Right kidney (tissue), 1 donor: ENCODE data around the gene FAM83D.
"Not testable (repeated sequence)": the region's sequence is repeated elsewhere in the genome, so short reads cannot be mapped to it uniquely, and the experiment has no call there.

Source experiments
- DNase-seq: peaks from one replicate; pipeline ENCODE4 v3.0.0-alpha.2; 2016

Gene FAM83D

DNA sequence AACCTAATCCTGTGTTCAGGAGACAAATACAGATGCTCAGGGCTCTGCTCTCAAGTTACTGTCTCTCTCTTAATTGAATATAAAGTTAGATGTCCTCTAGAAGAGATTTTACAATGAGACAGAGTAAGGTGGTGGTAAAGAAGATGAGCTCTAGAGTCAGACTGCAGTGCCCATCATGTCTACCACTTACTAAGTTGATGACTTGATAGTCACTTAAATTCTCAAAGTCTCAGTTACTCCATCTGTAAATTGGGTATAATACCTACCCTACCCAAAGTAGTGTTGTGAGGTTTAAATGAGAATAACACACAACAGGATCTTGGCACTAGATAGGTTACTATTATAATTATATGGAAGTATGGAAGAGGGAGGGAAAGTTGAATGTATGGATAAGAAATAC lies 37.5 kb downstream of the FAM83D start:
- DNase-seq, result no peak

DNA sequence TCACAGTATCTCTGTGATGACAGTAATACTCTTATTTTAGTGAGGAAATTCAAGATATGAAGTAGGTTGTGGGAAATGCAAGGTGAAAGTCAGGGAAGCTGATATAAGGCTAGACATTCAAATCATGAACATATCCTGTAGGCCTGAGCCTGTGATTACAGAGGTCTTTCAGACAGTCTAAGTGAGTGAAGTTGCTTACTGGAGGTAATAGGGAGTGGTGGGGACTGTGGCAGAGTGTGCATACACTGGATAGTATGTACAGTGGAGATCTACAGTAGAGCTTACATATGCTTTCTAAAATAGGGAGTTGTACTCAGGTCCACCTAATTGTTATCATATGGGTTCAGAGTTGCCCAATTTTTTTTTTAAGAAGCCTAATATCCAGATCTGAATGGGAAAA lies 39.0 kb downstream of the FAM83D start:
- no peak for DNase-seq

DNA sequence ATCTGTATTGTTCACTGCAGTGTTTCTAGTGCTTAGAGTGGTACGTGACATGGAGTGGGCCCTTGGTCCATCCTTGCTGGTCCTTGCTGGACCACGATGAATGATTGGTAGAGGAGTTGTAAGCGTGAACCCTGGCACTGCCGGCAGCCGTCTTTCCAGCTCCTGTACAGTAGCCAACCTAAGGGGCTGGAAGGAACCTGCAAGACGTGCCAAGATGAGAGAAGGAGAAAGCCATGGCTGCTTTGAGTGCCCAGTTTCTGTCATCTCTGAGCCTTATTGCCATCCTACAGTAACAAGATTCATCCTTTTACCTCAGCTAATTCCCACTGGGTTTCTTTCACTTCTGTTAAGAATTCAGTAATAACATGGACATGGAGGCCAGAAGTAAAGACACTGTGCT lies 41.9 kb downstream of the FAM83D start:
- DNase-seq, result no peak

DNA sequence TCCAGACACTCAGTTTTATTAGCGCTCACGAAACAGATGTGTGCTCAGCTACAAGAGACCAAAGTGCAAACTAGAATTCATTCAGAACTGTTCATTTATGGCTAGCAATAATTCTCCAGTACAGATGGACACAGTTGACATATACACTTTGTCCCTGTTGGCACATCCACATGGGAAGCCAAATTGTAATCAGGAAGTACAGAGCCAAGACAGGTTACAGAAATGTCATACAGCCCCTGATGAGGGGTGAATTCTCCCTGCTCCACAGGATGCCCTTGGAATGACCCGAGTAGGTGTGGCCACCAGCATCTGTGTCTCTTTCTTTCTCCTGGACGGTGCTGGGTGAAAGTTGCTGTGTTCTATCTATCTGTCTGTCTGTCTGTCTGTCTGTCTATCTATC lies 43.5 kb downstream of the FAM83D start:
- no peak for DNase-seq

DNA sequence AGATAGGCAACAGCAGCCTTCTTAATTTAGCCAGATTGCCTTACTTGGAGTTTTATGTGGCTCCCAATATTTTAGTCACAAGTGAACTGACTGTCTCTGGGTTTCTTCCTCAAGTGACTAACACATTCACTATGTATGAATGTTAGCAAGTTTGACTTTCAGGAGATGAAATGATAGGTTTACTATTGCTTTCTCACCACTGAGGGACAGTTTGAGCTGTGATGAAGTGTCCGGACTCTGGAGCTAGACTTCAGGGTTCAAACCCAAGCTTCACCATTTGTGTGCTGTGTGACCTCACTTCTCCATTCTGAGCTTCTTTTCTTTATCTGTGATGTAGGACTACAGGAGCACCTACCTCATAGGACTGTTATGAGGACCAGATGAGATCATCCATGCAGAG lies 44.1 kb downstream of the FAM83D start:
- no peak for DNase-seq

DNA sequence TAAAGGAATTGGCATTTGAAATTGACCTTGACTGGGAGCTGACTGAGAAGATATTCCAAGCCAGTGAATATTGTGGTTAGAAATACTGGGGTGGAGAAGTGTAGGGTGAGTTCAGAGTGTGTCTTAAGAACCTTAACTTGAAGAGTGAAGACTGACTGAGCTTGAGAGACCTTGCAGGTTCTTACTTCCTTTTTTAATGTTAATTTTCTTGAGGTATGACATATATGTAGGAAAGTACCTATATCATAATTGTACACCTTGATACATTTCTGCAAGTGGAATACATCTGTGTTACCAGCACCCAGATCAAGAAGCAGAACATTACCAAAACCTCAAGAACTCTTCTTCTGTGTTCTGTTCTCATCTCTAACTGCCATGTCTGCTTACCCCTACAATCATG lies 46.9 kb downstream of the FAM83D start:
- DNase-seq, result no peak

DNA sequence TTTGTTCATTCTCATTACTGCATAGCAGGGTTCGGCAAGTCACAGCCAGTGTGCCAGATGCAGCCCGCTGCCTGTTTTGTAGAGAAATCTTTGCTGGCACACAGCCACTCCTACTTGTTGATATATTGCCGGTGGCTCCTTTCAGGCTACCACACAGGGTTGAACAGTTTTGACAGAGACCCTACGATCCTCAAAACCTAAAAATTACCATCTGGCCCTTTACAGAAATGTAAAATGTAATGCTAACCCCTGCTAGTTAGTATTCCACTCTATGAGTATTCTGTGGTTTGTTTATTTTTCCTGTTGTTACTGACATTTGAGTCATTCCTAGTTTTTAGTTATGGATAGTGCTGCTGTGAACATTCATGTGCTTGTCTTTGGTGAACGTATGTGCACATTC lies 47.4 kb downstream of the FAM83D start:
- no peak for DNase-seq

DNA sequence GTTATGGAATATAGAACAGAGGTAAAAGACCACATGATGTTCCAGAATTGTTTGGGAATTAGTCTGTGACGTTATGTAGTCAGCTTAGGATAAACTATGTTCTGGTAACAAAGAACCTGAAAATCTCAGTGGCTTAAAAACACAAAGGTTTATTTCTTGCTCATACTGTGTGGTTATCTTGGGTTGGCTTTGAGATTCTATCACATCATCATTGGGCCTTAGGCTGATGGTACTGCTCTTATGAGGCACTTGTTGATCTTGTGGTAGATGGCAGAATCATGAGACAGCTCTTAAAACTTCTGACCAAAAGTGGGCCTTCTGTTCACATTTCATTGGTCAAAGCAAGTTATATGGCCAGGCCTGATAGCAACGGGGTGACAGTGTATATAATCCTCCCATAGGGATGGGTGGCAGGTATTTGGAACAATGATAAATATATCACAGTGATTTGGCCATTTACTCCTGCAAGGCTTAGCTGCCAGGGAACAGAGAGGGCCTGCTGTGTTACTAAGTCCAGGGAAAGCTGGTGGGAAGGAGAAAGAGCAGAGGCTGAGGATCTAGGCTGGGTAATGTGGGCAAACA lies 49.4 kb downstream of the FAM83D start:
- no peak for DNase-seq

DNA sequence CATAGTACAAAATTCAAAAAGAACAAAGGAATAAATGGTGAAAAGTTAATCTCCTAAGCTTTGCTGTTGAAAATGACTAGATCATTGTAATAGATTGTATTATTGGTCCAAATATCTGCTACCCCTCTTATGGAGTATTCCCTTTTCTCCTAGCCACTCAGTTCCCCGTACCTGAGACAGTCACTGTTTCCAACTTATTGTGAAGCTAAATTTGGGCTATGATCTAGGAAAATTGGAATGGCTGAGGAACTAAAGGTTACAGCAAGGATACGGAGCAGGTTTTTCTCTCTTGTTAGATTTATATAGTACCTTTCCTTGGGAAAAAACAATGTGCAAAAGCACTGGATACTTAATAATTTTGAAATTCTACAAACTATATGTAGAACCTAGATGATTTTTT lies 53.2 kb downstream of the FAM83D start:
- DNase-seq, result no peak

DNA sequence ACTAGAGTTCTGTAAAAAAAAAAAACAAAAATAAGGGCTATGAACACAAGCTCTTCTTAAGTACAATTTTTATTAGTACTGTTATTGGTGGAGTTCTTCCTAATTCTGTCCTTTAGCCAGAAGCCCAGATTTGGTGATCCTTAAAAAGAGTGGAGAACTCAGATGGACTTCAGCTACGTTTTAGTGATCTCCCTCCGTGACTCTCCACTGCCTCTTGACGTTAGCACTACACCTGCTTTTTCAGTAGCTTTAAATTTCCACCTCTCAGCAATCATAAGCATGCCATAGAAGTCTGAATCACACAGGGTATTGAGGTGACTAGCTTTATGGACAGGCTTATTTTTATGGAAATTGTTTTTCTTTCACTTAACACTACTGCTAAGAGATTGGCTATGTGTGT lies 53.6 kb downstream of the FAM83D start:
- DNase-seq, result no peak

DNA sequence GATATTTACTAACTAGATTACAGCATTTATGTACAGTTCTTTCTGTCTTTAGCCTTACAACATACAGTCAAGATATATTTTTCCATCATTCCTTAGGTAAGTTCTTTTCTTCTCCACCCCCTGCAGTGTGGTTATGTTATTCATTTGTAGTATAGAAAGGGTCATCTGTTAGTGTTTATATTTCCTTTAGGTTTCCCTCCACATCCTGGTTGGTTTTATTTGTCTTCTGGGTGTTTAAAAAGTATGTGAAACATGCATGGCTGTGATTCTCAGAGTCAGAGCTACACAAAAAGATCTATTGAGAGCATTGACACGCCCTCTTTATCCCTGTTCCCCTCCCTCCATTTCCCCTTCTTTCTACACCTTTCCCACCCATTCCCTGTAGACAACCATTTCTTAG lies 56.1 kb downstream of the FAM83D start:
- no peak for DNase-seq

DNA sequence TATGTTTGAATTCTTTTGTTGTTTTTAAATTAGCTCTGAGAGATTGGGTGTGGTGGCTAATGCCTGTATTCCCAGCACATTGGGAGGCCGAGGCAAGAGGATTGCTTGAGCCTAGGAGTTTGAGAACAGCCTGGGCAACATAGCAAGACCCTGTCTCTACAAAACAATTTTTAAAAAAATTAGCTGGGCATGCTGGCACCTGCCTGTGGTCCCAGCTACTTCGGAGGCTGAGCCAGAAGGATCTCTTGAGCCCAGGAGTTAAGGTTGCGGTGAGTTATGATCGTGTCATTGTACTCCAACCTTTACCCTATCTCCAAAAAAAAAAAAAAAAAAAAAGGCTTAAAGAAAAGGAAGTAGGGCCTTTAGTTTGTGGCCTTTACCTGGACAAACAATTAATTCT lies 58.8 kb downstream of the FAM83D start:
- DNase-seq, result no peak

DNA sequence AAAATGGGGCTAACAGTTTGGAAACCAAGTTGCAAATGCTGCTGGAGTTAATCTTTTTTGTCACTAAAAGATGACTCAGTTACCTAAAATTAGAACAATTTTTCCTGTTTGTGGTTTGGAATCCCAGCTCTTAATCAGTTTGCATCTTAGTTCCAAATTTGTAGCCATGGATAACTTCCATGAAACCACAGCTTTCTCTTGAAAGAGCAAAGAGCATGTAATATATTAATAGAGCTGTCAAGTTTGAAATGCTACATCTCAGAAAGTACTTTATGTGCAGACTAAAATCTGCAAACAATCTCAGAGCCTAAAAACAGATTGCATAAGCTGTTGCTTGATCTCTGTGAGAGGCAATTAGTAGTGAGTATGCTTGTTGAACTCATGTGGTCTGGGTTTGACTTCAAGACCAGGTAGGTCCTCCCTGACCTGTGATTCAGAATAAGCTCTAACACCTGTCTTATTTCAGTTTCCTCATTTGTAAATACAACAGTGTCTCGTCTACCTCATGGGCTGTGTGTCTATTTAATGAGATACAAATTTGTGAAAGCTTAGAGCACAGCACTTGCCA lies 59.5 kb downstream of the FAM83D start:
- DNase-seq, result no peak

DNA sequence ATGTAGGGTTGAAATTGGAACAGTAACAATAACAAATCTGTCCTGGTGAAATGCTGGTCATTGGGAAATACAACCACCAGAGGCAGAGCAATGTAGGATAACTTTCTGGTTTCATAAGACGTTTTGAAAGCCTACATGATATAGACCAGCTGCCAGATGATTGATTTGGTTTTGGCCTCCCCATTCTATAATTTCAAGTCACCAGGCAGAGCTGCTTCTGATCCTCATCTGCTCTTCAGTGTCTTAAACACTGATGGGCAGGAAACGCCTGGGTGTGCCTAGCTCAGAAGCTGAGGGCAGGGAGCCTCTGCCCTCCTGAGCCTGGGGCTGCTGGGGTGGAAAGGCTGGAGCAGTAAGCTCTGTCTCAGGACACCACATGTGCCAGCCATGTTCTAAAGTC lies 60.4 kb downstream of the FAM83D start:
- DNase-seq, result no peak

DNA sequence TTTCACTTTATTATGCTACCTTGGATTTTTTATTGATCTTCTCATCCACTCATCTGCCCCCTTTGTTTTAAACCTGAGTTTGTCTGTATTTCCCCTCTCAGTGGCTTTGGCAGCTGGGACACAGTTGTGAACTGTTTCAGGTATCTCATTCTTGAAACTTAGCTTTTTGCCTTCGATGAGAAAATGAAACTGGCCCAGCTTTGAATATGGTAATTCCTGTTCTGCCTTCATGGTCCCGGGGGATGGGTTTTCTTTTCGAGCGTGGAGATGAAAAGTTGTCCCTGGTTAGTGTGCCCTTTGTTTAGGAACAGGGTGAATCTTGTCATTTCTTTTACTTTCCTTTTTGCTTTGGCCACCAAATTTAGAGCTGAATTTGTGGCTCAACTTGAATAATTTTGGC lies 61.6 kb downstream of the FAM83D start:
- no peak for DNase-seq

DNA sequence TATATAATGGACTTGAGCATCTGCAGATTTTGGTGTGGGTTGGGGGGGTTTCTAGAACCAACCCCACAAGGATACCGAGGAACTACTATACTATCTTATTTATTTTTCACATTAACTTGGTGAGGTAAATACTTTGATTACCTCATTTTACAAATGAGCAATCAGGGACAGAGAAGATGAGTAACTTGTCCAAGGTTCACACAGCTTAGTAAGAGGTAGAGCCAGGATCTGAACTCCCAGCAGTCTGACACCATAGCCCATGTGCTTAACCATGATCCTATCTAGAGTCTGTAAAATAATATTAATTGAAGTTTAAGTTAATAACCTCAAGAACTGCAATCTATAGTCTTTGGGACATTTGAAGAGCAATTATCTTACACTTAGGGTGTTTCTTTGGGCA lies 64.5 kb downstream of the FAM83D start:
- DNase-seq, result no peak

DNA sequence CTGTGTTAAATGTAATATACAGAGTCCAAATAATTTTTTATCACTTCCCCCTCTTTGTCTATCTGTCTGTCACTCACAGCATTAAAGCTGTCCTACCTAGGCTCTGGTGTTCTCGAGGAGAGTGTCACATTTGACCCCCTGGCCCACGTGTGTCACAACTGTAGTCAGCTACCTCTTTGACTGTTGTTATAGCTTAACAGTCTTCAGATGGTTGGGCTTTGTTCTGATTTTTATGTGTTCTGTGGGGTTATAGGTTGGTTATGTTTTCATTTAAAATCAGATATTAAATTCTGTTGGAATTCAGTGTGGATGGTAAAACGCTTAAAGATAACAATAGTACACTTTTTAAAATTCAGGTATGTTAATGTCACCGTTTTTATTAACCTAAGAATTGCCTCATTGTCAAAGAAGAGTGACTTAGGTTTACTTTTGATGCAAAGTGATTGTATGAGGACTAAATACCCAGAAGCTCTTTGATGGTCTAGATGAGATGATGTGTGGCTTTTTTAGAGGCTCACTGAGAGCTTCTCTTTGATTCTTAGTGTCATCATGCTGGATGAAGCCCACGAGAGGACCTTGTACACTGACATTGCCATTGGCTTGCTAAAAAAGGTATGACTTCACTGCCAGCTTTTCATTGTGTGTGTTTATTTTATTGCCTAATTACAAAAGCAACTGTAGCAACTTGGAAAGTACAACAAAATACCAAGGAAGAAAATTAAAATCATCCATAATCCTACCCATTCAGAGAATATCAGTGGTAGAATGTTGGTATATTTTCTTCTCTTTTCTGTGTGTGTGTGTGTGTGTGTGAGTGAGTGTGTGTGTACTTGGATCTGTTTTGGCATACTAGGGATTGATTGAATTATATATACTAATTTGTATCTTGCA lies 65.8 kb downstream of the FAM83D start:
- DNase-seq, result no peak

DNA sequence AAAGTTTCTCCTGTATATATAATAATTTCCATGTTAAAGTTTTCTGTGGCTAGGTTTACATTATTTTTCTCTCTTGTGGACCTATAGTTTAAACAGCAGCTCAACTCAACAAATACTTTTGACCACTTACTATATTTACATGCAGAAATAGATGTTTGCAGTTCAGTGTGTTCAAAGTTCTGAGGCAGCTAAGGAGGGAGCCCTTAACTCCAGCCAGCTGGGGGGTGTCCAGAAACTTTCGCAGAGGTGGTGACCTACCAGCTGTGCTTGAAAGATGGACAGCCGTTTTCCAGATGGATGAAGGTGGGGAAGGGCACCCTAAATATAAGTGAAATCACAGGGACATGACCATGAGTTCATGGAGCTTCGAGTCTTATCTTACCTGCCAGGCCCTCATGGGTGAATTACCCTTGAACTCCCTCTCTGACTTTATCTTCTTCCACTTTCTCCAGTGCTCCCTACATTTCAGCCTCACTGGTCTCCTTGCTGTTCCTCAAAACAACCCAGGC lies 69.4 kb downstream of the FAM83D start:
- DNase-seq, result no peak

DNA sequence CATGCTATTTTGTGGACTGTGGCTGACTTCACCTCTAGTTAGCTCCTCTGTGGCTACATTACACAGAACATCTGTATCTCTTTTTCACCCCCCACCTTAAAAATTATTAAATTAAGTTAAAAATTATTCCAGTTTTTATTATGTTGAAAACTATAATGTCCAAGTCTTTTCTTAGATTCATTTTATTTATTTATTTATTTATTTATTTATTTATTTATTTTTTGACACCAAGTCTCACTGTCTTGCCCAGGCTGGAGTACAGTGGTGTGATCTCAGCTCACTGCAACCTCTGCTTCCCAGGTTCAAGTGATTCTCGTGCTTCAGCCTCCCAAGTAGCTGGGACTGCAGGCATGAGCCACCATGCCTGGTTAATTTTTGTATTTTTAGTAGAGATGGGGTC lies 70.6 kb downstream of the FAM83D start:
- DNase-seq, result not testable (repeated sequence)

DNA sequence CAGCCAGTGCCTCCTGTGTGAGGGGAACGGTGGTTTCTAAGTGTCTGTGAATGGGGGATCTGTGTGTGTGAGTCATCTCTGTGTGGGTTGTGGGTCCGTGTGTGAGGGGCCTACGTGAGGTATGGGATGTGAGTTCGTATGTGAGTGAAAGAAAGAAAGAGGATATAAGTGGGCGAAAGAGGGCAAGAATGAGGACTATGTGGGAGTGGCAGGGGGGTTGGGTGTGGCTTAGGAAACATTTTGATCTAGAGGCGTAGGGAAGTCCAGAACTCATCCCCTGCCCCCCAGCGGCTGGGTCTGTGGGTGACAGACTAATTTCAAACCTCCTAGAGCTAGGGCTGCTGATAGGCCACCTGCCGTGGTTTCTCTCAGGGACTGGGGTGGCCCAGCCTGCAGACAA lies 71.4 kb downstream of the FAM83D start:
- no peak for DNase-seq

DNA sequence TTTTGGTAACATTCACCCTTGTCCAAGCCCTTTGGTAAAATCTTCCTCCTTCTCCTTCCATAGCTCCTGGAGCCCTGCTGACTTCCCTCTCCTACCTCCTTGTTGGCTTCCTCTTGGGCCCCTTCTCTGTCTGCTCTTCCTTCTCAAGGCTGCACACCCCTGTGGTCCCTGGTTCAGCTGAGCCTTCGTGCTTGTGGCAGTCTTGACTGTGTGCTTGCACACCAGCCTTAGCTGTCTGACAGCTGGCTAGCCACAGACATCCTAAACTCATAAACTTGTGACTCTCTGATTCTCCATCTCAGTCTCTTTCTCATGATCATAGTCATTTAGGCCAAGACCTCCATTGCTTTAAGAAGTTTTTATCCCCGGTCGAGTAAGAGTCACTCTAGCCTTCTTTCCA lies 73.0 kb downstream of the FAM83D start:
- no peak for DNase-seq

DNA sequence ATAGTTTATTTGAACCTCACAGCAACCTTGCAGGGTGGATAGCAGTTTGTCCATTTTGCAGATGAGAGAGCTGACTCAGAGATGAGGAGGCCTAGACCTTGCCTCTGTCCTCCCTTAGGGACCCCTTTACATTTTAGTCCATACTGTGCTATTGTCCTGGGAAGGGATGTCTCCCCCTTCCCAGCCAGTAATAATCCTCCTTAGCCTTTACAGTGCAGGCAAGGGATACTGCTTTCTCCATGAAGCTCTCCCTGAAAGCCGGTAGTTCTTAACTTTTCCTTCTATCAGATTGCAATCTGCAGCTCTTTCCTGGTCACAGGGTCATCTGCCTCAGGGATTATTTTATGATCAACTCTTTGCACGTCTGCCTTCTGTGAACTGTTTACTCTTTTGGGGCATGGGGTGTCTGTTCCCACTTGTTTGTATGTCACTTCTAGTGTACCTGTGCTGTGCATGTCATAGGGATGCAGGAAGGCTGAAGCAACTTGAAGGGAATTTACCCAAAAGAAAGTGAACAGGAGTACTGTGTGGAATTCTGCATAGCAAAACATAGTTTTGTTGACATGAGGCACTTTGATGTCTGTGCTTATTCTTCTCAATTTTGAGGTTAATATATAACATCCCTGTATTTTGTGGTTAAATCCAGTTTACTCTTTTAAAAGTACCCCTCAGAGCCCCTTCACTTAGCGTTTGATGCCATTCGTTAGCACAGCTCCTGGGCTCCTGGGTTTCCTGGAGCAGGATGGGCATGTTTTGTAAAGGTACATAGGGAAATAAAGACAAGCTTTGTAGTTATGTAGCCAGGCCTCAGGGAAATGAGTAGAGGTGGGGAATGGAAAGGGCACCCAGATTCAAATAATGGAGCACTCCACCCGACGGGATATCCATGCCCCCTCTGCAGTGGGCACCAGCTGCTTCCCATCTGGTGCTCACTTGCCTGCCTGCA lies 74.0 kb downstream of the FAM83D start:
- no peak for DNase-seq
